Left ventricle myocardium inferior (tissue), 1 donor: Measurements from ENCODE around the gene KCNJ10. TPM values are rescaled to one million over a fixed set of nuclear protein-coding genes. Genes with fewer than 3 reads are reported as not detected.

Experiments used
- DNase-seq: peaks from one replicate; pipeline ENCODE4 v3.0.0-alpha.2; 2020
- H3K27ac ChIP-seq: fragments of 200-600 bp; replicated peaks from 2 replicates; pipeline ENCODE4 v1.8.0; 2021
- H3K27me3 ChIP-seq: fragments of 200-600 bp; 2 replicates; pipeline ENCODE4 v1.8.0; 2021; ENCODE audit warnings: low read depth
- H3K36me3 ChIP-seq: fragments of 200-600 bp; 2 replicates; pipeline ENCODE4 v1.8.0; 2021
- H3K4me1 ChIP-seq: fragments of 200-600 bp; 2 replicates; pipeline ENCODE4 v1.8.0; 2021
- H3K4me3 ChIP-seq: fragments of 200-600 bp; 2 replicates; pipeline ENCODE4 v1.8.0; 2021; ENCODE audit warnings: mild to moderate bottlenecking, moderate library complexity
- H3K9me3 ChIP-seq: fragments of 200-600 bp; replicated peaks from 2 replicates; pipeline ENCODE4 v1.8.0; 2021
- intact Hi-C: fragments of 100-400 bp; cut with micrococcal nuclease; formaldehyde crosslinking; loops from one replicate; pipeline ENCODE4 v1.11.0; 2022
- total RNA-seq: library from RNA; stranded (reverse); fragmentation: NEBNext Ultra II Directional; extraction: Animal tissue kit (Norgen Biotek cat#: 25700); gene quantifications from one replicate; pipeline ENCODE4 v1.2.1, GENCODE V29; 2021
- TF ChIP-seq, protein P1 (sequence below): fragments of 200-600 bp; IDR thresholded peaks from 2 replicates; pipeline ENCODE4 v1.8.0; 2021; ENCODE audit warnings: antibody characterized with exemption, mild to moderate bottlenecking, borderline replicate concordance
- donor health status: DM: no; HTN: yes; CAD: no; lungs with severe emphysema.

The KCNJ10 gene
- total RNA-seq, 1 donor from 2014 or later, result not detected

DNA sequence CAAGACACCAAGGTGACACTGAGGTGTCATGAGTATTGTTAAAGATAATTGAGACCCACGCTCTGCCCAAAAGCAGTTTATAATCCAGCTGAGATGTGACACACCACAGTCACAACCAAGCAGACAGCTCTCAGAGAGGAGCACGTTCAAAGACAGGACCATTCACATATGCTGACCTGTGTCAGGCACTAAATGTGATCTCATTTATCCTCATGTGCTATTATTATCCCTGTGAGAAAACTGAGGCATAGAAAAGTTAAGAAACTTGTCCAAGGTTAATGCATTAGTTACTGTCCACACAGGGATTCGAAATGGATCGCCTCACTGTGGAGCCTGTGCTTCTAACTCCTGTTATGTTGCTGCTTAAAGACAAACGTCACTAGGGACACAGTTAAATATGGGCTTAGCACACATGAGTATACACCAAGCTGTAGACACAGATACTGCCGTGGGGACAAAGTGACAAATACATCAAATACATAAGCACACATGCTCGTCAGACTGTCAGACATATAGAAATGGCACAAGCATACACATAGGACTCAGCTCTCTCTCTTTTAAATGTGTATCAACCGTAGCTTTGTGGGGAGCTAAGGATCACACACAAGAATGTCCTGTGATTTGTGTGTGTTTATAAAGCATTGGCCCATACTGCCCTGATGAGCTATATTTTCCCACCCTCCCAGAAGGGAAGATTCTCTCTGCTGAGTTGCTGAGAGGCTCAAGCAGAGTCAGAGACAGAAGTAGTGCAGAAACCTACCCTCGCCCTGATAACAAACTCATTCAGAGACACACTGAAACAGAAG lies 32.0 kb upstream of the KCNJ10 start:
- Histone ChIP-seq H3K9me3 (no peaks in the 10 kb centered on the region), H3K4me1 (peaks cover 55% of the 10 kb centered on the region), H3K4me3 (no peak overlapping the region), H3K36me3 (no peaks in the 10 kb centered on the region), H3K27me3 (no peaks in the 10 kb centered on the region), H3K27ac (peak overlapping the region; percentile 95)
- TF ChIP-seq, protein P1, sequence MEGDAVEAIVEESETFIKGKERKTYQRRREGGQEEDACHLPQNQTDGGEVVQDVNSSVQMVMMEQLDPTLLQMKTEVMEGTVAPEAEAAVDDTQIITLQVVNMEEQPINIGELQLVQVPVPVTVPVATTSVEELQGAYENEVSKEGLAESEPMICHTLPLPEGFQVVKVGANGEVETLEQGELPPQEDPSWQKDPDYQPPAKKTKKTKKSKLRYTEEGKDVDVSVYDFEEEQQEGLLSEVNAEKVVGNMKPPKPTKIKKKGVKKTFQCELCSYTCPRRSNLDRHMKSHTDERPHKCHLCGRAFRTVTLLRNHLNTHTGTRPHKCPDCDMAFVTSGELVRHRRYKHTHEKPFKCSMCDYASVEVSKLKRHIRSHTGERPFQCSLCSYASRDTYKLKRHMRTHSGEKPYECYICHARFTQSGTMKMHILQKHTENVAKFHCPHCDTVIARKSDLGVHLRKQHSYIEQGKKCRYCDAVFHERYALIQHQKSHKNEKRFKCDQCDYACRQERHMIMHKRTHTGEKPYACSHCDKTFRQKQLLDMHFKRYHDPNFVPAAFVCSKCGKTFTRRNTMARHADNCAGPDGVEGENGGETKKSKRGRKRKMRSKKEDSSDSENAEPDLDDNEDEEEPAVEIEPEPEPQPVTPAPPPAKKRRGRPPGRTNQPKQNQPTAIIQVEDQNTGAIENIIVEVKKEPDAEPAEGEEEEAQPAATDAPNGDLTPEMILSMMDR, result no peak
- DNase-seq, result no peak
- intact Hi-C loops, result no loop called here

DNA sequence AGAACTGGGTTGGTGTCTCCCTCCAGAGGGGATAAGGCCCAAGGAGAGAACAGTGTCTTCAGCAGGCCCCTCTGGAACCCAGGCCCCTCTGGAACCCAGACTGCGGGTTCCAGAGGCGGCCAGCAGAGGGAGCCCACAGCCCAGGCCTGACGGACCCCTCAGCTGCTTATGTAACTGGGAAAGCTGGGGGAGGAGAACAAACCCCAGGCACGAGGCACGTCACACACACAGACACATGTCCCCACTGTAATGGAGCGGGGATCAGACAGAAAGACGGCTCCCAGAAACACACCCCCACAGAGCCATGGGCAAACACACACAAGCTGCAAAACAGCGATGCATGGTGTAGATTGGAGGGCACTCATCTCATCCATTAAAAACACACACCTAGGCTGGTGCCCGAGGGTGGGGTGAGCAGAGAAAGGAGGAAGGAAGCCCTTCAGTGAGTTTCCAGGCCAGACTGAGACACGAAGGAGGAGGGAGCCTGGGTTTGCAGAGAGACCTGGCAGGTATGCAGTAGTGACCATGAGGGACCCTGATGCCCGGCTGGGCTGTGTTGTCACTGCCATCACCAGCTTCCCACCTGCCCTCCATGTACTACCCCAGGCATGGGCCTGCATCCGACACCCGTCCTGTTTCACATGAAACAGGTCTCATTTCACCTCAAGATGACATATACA lies 31.2 kb upstream of the KCNJ10 start:
- intact Hi-C loops, result no loop called here
- Histone ChIP-seq H3K4me3 (peak overlapping the region; percentile 18), H3K4me1 (peaks cover 62% of the 10 kb centered on the region), H3K36me3 (no peaks in the 10 kb centered on the region), H3K27me3 (no peaks in the 10 kb centered on the region), H3K9me3 (no peaks in the 10 kb centered on the region), H3K27ac (peak overlapping the region; percentile 95)
- TF ChIP-seq, protein P1, result peak; percentile 94
- DNase-seq, result peak; percentile 82

DNA sequence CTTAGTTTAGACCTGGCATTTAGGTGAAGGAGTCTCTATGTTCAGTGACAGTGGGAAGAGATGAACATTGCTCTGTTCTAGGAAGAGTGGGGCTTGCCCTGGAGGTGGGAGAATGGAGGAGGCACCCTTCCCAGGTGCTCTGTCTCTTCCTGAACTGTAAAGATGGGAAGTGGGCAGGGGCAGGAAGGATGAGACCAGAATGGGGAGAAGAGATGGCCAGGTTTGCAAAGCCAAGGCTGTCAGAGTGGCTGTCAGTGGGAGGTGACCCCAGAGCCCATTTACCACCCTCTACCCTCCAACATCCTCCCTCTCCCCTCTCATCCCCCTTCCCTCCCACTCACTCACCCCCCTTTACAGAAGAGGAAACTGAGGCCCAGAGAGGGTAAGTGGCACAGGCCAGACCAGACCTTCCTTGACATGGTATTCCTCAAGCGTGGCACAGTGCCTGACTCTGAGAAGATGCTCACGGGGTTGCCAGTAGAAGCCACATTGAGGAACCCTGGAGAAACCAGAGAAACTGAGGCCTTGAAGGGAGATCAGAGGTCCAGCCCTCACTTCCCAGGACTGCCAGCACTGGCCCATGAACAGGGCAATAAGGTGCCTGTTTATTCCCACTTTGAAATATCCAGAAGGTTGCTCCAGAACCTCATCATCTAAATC lies 29.9 kb upstream of the KCNJ10 start:
- Histone ChIP-seq H3K27me3 (no peaks in the 10 kb centered on the region), H3K4me1 (peaks cover 63% of the 10 kb centered on the region), H3K9me3 (no peaks in the 10 kb centered on the region), H3K4me3 (no peak overlapping the region), H3K27ac (peak overlapping the region; percentile 95), H3K36me3 (no peaks in the 10 kb centered on the region)
- TF ChIP-seq, protein P1, result no peak
- intact Hi-C loops, result no loop called here
- no peak for DNase-seq

DNA sequence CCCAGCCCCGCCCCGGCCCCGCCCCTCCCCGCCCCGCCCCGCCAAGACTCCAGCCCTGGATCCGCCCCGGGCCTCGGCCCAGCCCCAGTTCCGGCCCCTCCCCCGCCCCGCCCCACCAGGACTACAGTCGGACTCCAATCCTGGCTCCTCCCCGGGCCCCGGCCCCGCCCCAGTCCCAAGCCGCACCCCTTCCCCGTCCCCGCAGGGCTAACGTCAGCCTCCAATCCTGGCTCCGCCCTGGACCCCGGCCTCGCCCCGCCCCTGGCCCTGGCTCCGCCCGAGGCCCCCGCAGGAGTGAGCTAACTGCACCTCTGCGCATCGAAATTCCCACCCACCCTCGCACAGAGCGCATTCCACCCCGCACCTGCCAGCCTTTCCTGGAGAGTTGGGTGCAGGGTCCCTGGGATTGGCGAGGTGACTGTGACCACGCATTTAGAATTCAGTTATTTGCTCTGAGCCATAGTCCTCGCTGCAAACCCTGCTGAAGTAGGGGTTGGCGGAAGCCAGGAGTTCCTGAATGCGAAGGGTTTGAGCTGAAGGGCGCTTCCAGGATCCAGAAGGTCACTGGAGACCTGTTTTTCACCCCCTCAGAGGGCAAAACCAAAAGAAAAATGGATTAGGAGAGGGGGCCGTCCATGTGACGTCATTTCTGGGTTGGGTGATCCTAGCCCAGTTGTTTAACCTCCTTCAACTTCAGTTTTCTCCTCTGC lies 29.0 kb upstream of the KCNJ10 start:
- peak; percentile 98 for DNase-seq
- Histone ChIP-seq H3K4me1 (peaks cover 59% of the 10 kb centered on the region), H3K4me3 (peak overlapping the region; percentile 78), H3K27me3 (no peaks in the 10 kb centered on the region), H3K27ac (peak overlapping the region; percentile 95), H3K36me3 (no peaks in the 10 kb centered on the region), H3K9me3 (no peaks in the 10 kb centered on the region)
- intact Hi-C loops, result no loop called here
- TF ChIP-seq, protein P1, result no peak
